ENCODE results near the gene LIMCH1. TPM values are rescaled to one million over a fixed set of nuclear protein-coding genes. Genes with fewer than 3 reads are reported as not detected.

LIMCH1 gene
- total RNA-seq, 1 experiment from 2014 or later: 10.4 TPM

- RAD21 ChIA-PET (ENCODE audit: low non-redundant PET in 1 of 2, low total read pairs in 2 of 2, uncharacterized antibody in 2 of 2, unreplicated experiment in 2 of 2): no interaction called here
- intact Hi-C loops (cut with micrococcal nuclease): loop anchor here (1.0 kb wide), 1 partner anchor 36 kb away; no protein-coding TSS in a partner anchor
- Histone ChIP-seq H3K79me2 (ENCODE audit: insufficient read depth, low read length) (no peaks in the 10 kb centered on the region), H3K9me3 (ENCODE audit: control insufficient read depth in 1 of 2, insufficient read depth in 1 of 2, low read depth in 1 of 2, low read length in 2 of 2) (no peaks in the 10 kb centered on the region), H3K27me3 (ENCODE audit: insufficient read depth, low read length) (no peaks in the 10 kb centered on the region), H3K4me1 (ENCODE audit: control insufficient read depth in 1 of 2, insufficient read depth in 2 of 2, low read length in 2 of 2) (no peaks in the 10 kb centered on the region), H4K20me1 (ENCODE audit: insufficient read depth) (no peaks in the 10 kb centered on the region), H3K9ac (ENCODE audit: low read length) (no peak overlapping the region), H2AFZ (ENCODE audit: low read depth, low read length, poor library complexity, severe bottlenecking) (no peak overlapping the region), H3K9me2 (ENCODE audit: insufficient read depth) (no peaks in the 10 kb centered on the region), H3K4me2 (ENCODE audit: low read length) (no peak overlapping the region), H3K27ac (ENCODE audit: low read depth, low read length) (no peak overlapping the region), H3K36me3 (ENCODE audit: control insufficient read depth in 1 of 2, insufficient read depth in 2 of 2, low read length in 2 of 2) (no peaks in the 10 kb centered on the region), H3K4me3 (replicated peaks in 1 of 2; ENCODE audit: low read depth in 1 of 2, low read length in 2 of 2) (no peak overlapping the region)
- ATAC-seq (no peak), DNase-seq (ENCODE audit: low read depth, low spot score) (no peak)
- TF ChIP-seq YY1 (IDR thresholded peaks at IDR 0.05; ENCODE audit: extremely low read depth, insufficient replicate concordance, low read depth, low read length): no peak
- TF ChIP-seq EZH2 (IDR thresholded peaks at IDR 0.05): no peak
- TF ChIP-seq, protein P1, sequence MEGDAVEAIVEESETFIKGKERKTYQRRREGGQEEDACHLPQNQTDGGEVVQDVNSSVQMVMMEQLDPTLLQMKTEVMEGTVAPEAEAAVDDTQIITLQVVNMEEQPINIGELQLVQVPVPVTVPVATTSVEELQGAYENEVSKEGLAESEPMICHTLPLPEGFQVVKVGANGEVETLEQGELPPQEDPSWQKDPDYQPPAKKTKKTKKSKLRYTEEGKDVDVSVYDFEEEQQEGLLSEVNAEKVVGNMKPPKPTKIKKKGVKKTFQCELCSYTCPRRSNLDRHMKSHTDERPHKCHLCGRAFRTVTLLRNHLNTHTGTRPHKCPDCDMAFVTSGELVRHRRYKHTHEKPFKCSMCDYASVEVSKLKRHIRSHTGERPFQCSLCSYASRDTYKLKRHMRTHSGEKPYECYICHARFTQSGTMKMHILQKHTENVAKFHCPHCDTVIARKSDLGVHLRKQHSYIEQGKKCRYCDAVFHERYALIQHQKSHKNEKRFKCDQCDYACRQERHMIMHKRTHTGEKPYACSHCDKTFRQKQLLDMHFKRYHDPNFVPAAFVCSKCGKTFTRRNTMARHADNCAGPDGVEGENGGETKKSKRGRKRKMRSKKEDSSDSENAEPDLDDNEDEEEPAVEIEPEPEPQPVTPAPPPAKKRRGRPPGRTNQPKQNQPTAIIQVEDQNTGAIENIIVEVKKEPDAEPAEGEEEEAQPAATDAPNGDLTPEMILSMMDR (IDR thresholded peaks at IDR 0.05 in 2 of 3, conservative IDR thresholded peaks at IDR 0.05 in 1 of 3; ENCODE audit: borderline replicate concordance in 1 of 3, insufficient read depth in 1 of 3, low read depth in 2 of 3, low read length in 2 of 3): no peak
- no peak for TF ChIP-seq POLR2A (IDR thresholded peaks at IDR 0.05; ENCODE audit: borderline replicate concordance, extremely low read depth, insufficient read depth, insufficient read length)
- no peak for TF ChIP-seq CBX3 (IDR thresholded peaks at IDR 0.05; ENCODE audit: low read depth)
- no peak for TF ChIP-seq RAD21 (IDR thresholded peaks at IDR 0.05; ENCODE audit: low read depth)
- no peak for TF ChIP-seq ZNF274 (IDR thresholded peaks at IDR 0.05; ENCODE audit: low read depth, low read length)
- TF ChIP-seq ZBTB33 (IDR thresholded peaks at IDR 0.05; ENCODE audit: extremely low read depth, insufficient replicate concordance, low read length): no peak
- no peak for TF ChIP-seq EZH2phosphoT487 (IDR thresholded peaks at IDR 0.05; ENCODE audit: borderline replicate concordance)
- TF ChIP-seq, protein P2, sequence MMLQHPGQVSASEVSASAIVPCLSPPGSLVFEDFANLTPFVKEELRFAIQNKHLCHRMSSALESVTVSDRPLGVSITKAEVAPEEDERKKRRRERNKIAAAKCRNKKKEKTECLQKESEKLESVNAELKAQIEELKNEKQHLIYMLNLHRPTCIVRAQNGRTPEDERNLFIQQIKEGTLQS (IDR thresholded peaks at IDR 0.05): no peak
- TF ChIP-seq REST (IDR thresholded peaks at IDR 0.05; ENCODE audit: low read depth): no peak
- no peak for TF ChIP-seq SIN3A (IDR thresholded peaks at IDR 0.05; ENCODE audit: low read depth)
- TF ChIP-seq SRF (IDR thresholded peaks at IDR 0.05; ENCODE audit: low read depth): no peak
- POLR2A ChIA-PET: no interaction called here
- BruUV-seq (replicated peaks): no TSS peak
- CTCF ChIA-PET: no interaction called here
Measured at GRCh38 chr4:41586675-41587225, 48.8 kb downstream of the LIMCH1 start.
